ENCODE measurements around the gene CFAP100.
A peak's percentile ranks its signal among the peaks of the same experiment; 100 is the strongest.

The CFAP100 gene

DNA sequence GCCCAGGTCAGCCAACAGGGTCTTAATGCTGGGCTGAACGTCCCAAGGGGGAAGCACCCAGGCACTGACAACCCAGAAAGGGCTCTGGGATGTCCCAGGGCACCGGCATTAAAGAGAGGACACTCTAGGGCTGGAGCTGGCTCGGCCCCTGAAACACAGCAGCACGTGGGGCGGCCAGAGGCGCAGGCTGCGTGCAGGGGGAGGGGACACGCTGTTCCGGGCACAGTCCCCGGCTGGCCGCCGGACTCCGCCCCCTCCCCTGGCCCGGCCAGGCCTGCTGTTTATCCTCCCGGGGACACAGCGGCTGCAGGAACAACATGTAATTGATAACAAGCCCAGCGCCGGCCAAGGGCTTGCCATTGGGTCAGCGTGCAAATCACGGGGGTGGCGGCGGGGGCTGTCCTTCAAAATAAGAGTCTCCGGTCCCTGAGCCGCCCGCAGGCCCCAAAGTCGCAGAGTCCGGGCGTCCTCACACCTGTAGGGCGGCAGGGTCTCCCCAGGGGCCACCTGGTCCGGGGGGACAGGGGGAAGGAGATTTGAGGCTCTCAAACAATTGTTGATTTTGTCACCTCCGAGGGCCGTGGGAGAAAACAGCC, 38.8 kb upstream of the CFAP100 start:
- DNase-seq: peak; percentile 86 to 99 (median 94)
- intact Hi-C loops (cut with DNase I): loop anchor here (2.0 to 5.0 kb wide), 4 partner anchors 33 to 93 kb away; no protein-coding TSS in a partner anchor

DNA sequence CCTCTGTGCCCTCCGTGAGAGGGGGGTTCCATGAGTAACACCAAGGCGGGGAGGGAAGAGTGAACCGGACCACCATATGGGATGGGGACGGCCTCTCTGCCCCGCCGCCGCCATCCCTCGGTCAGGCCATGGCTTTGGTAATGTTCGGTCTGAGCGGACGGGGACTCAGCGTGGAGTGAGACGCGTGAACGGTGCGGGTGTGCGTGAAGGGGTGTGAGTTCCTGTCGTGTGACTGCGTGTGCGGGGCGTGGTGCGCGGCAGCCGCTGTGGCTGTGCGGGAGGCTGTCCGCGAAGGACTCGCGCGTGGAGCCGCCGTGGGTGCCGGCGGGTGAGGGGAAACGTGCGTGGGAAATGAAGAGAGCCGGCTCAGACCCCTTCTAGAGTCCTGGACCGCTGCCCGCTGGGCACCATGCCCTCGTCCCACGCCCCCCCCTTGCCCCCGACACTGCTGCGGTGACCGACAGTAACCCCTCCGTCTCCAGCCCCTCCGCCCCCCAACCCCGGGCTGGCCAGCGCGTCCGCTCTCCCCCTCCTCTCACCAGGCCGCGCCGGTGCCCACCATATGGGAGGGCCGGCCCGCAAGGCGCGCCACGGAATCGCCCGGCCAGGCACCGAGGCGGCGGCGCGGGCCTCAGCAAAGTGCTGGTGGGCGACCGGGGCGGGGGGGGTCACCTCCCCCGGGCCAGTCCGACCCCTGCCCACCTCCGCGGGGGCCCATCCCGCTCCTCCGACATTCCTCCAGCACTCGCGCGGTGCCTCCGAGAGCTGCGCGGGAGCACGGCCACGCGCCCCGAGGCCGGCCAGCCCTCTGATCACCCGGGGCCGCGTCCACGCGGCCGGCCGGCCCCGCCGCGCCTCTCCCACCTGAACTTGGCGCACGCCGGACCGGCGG, 38.1 kb upstream of the CFAP100 start:
- peak in 7 of 10 donors; percentile 32 to 92 (median 62) for DNase-seq
- intact Hi-C loops (cut with DNase I): loop anchor here (1.0 to 5.0 kb wide), 4 partner anchors 32 to 119 kb away; partner anchors contain the start of gene ZXDC

DNA sequence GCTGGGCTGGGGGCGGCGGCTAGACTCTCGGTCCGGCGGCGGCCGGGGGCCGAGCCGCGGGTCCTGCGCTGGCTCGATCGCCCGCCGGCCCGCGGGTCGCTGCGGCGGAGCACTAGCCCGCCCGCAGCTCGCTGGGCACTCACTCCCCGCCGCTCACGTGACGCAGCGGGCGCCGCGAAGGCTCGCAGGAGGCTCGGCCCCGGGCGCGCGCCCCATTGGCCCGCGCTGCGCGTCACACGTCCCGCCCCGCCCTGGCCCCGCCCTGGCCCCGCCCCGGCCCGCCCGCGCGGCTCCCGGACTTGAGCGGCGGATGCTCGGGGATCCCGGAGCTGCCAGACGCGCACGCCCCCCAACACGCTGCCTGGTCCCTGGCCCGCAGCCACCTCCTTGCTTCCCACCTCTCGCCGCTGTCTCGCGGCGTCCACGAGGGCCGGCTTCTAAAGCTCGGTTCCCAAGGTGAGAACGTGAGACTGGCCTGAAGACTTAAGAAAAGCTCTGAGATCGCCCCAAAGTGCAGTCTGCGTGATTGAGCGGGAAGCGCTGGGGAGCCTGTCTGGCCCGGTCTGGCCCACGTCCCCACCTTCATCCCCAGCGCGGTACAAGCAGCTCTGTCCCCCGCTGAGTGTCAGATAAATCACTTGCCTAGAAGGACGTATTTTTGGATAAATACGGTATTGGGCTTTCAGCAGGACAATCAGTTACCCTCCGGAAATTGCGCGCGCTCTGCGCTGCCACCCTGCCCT, 37.2 kb upstream of the CFAP100 start, which contains the start of gene KLF15:
Gene KLF15, minus strand, starts transcription at position 114 of the 743 bp plus-strand sequence. CDS start 4,486 bp downstream, outside the sequence.
- peak; percentile 83 to 99 (median 89) for DNase-seq
- intact Hi-C loops (cut with DNase I): loop anchor here (1.0 to 5.0 kb wide), 4 partner anchors 31 to 118 kb away; partner anchors contain the start of gene ZXDC

DNA sequence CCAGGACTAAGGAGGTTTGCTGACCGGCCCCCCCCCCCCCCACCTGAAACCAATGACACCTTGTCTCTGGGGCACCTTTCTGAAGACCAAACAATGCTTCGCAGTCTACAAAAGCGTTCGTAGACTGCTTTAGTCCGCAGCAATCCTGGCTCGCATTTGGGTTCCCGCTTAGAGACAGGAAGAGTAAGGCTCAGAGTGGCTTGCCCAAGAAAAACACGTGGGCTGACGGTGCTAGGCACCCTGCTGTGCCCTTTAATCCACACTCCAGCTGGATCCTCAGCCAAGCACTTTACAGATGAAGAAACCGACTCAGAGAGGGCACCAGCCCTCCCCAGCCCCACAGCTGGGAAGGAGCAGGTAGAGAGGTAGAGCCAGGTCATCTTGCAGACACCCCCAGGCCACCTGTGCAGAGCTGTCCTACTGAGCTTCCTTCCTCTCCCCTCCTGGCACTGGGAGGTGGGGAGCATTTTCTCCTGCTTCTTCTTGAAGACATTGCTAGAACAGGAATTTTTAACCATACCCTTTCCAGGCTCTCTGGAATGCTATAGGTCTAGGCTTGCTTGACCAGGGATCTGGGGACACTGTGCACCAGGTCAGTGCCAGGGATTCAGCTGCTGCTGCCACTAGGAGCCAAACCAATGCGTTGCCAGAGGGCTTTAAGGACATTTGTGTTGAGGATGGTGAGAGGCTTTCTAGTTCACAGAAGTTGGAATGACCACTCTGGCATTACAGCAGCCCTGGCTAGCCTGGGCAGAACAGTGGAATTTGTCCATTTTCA, 36.5 kb upstream of the CFAP100 start:
- intact Hi-C loops (cut with DNase I): loop anchor here (5.0 kb wide), 1 partner anchor 71 kb away; no protein-coding TSS in a partner anchor
- peak in 3 of 10 donors; percentile 64 to 82 (median 68) for DNase-seq

DNA sequence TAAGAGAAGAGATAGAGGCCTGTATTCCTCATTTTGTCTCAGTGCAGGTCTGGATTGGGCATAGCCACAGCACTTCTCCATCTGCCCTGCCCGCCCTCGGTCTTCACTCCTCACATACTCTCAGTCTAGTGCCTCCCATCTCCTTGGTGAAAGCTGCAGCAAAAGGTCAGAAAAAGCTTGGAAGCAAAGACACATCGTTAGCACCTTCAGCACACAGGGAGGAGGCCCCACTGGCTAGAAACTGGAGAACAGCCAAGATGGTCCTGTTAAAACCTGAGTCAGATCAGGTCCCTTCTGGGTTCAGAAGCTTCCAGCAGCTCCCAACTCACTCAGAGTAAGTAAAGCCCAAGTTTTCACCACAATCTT, 35.9 kb upstream of the CFAP100 start:
- intact Hi-C loops (cut with DNase I): loop anchor here (5.0 kb wide), 1 partner anchor 71 kb away; no protein-coding TSS in a partner anchor
- peak in 3 of 10 donors; percentile 13 to 40 (median 33) for DNase-seq

DNA sequence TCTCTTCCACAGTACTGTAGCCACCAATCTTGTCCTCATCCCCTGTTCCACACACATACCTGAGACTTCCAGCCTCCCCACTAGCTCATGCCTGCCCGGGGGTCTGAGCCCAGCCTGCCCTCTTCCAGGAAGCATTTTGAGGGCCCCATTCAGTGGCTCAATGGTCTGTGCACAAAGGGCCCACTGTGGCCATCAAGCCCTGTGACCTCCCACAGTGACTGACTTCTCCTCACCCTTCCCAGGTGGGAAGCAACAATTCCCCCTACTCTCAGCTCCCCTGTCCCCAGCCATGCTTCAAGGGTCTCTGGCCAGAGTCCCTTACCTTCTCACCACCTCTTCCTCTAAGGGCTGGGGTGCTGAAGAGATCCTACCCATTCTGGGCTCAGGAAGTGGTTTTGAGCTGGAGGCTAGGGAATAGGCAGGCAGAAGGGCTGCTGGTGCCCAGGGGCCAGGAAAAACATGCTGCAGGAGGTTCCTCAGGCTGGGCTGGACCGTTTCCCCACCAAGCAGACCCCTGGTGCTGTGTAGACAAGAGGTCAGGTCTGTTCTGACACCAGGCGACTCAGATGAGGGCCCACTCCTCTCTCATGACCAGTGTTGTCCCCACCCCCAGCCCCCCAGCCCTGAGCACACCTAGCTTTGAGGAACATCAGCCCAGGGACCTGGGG, 34.5 kb upstream of the CFAP100 start:
- DNase-seq: peak in 2 of 10 donors; percentile 25 to 37
- intact Hi-C loops (cut with DNase I): no loop called here

DNA sequence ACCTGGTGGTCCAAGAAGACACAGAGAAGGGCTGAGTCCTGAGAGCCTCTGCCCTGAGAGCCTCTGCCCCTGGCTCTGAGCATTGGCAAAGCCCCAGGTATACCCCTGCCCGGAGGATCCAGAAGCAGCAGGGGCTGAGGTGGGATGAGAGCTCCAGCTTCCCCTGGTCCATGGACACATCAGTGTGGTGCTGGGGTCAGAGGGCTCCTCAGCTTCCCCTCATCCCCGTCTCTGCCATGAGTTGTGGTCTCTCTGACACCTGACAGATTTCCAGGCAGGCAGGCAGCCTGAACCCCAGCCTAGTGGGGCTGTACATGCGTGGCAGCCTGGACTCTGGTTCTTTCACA, 34.0 kb upstream of the CFAP100 start:
- peak in 3 of 10 donors; percentile 41 to 59 (median 58) for DNase-seq
- intact Hi-C loops (cut with DNase I): no loop called here

DNA sequence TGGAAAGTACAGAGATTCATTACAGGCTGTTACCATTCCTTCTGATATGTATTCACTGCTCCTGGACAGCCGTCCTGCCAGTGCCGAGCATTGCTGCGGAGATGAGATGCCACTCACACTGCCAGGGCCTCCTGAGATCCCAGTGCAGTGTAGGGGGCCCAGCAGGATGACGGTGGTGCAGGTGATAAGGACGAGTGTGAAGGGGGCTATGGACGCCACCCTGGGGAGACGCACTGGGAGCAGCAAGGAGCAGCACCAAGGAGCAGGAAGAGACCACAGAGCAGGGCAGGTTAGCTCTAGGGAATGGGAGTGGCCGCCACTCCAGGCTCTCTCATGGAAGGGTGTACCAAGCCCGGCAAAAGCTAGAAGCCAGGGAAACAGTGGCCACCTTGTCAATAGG, 33.5 kb upstream of the CFAP100 start:
- DNase-seq: peak in 3 of 10 donors; percentile 31 to 37 (median 34)
- intact Hi-C loops (cut with DNase I): no loop called here

DNA sequence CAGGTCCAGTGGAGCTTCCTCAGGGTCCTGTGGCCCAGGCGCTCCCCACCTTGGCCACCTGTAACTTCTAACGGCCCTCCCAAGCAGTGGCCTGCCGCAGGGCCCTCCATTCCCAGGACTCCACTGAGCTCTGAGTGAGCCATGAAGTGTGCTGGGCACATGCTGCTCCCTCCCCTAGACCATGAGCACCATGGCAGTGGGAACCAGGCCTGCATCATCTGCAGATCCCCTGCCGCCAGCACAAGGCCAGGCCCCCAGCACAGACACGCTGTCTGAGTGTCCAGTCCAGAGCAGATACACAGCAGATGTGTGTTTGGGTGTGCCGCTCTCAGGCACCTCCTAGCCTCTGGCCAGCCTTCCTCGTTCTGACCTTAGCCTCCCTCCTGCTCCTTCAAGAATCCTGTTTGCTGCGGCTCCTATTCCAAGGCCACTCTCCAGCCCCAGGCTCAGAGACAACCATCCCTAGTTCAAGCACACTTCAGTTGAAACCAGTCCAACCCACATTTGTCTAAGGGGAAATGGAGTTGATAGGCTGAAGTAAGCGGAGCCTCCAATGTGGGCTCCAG, 30.5 kb upstream of the CFAP100 start:
- intact Hi-C loops (cut with DNase I): no loop called here
- DNase-seq: peak in 3 of 10 donors; percentile 36 to 72 (median 49)

DNA sequence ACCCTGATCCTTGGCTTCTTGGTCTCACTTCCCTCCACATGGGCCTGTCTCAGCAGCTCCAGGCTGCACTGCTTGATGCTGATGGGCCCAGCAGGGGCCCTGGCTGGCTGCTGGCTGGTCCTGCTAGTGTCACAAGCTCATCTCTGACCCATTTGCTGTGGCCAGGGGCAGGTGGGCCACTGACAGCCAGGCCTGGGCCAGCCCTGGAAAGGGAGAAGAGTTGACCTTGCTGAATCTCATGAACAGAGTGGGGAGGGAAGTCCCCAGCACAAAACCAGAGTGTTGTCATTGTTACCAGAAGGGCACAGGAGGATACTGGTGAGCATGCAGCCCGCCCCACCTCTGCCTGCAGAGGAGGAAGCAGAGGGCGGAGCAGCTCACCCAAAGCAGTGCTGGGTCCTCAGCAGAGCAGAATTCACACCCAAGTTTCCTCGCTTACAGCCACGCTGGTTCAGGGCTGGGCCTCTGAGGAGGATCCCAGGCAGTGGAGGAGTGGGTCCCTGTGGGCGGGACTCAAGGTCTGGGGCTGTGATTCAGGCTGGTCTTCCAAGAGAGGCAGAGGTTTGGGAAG, 29.9 kb upstream of the CFAP100 start:
- intact Hi-C loops (cut with DNase I): no loop called here
- peak in 2 of 10 donors; percentile 37 to 60 for DNase-seq

DNA sequence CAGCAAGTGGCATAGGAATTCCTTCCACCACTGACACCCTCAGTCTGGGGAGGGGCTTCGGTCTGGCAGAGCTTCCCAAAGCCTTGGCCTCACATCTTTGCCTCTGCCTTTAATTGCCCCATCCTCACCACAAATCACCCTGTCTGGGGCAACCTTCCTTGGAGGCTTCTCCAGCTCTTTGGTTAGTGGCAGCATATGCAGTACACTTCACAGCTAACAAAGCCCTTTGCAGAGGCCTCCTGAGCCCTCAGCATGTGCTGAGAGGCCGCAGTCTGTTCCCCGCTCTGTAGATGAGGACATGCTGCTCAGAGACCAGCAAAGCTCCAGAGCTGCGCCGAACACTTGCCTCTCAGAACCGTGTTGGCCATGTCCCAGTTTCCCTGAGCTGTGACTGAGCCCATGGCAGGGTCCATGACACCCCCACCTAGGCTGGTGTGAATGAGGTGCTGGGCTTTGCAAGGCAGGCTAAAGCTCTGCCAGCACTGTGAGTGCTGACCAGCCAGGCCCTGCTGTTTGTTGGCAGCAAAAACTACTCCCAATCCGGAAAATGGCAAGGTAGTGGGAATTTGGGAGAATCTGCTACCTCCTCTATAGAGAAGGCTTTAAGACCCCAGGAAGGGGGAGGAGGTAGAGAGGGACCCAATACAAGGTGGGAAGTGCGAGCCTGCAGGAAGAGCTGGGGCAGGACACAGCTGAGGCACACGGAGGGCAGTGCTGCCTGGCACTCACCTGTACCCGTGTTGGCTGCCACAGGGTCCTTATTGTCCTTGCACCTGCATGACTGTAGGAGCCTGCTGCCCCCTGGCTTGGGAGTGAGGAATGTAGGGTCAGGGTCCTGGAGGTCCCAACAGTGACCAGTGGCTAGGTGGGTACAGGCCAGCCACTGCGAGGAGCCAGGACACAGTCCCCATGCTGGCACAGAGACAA, 29.1 kb upstream of the CFAP100 start:
- intact Hi-C loops (cut with DNase I): no loop called here
- DNase-seq: peak in 3 of 10 donors; percentile 0 to 63 (median 51)

DNA sequence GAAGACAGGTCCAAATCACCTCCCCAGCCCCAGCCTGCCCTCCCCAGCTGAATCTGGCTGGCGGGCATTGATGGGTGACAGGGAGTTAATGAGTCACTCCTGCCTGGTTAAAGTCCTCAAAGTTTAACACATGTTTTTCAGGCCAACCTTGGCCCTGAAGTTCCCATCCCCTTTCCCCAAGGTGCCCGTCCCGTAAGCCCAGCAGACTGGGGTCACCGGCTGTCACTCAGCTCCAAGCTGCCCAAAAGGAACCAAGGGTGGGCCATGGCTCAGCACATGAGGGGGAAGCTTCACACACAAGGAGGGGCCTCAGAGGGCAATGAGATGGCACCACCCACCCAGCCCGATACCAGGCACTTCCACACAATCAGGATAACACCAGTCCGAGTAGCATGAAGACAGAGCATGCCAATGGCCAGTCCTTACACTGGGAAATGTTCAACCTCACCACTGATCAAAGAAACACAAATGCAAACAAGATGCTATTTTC, 27.3 kb upstream of the CFAP100 start:
- intact Hi-C loops (cut with DNase I): no loop called here
- peak in 3 of 10 donors; percentile 22 to 69 (median 59) for DNase-seq

DNA sequence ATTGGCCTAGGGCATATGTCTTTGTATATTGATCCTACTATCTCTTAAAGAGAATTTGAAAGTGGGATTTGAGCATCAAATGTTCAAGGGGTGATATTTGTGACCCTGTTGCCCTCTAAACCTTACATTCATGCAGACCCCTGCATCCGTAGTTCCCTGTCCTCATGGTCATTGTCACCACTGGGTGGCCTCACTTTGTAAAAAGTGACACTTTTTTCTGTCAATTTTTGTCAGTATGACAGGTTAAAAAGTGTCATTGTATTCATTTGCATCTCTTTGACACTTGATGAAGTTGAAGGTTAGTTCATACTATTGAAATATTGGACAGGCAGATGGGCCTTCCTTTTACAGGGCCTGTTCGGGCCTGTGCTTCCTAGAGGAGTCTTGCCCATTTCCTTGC, 25.2 kb upstream of the CFAP100 start:
- peak in 1 of 10 donors; percentile 7 for DNase-seq
- intact Hi-C loops (cut with DNase I): no loop called here

DNA sequence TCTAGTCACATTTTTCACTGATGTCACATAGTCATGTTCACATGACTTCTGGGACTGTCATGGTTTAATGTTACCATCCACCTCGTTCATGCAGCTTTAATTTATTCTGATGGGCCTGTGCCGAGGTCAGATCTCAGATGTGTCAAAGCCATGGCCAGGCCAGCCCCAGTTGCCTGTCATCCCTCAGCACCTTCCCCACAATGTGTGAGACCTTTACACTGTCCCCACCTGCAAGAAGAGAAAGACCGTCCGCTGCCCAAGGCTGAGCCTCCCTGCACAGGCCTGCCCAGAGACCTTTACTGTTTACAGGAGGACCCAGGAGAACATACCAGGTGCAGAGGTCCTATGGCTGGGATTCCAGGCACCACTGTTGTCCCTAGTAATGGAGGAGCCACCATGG, 24.7 kb upstream of the CFAP100 start:
- intact Hi-C loops (cut with DNase I): no loop called here
- DNase-seq: peak in 2 of 10 donors; percentile 34 to 46

DNA sequence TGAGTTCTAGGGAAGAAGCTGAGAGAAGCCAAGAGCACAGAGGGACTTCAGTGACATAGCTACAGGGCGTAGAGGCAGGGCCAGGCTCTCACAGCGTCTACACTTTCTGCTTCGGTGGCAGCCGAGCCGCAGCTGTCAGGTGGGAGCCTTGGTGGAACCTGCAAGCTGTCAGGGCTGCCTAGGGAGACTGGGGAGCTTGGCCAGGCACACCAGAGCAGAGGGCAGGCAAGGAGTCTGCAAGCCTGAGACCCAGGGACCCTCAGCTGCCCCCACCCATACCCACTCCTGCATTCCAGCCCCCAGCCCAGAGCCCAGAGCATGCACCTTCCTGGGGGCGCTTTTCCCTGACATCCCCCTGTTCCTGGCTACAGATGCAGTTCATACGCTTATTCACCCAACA, 24.1 kb upstream of the CFAP100 start:
- peak in 1 of 10 donors; percentile 59 for DNase-seq
- intact Hi-C loops (cut with DNase I): no loop called here

DNA sequence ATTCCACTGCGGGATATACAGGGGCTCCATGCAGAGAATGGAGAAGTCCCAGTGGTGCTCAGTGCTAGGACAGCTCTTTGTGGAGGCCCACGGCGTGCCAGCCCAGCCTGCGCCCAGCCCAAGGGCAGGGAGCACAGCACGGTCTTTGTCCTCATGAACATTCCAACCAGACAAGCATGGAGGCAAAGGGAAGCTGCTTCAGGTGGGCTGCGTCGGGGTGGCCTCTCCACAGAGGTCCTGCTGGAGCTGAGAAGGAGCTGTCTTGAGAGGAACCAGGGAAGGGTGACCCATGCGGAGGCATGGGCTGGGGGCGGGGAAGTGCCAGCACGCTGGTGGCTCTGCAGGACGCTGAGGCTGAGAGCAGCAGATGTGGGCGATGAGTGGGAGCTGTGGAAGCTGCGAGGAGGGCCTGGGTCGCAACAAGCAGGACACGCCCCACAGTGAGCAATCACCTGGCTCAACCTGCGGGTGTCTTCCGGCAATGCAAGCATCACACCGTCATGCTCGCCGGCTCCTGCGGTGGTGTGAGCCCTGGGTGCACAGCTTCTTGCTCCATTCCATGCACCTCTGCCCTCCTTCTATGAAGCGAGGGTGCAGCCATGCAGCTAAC, 23.5 kb upstream of the CFAP100 start:
- intact Hi-C loops (cut with DNase I): no loop called here
- DNase-seq: peak in 2 of 10 donors; percentile 64 to 73

All from posterior cingulate gyrus (tissue), 11 donors.